K562 (cell line): Measurements from ENCODE around the gene CLSTN2. TPM values are rescaled to one million over a fixed set of nuclear protein-coding genes. Genes with fewer than 3 reads are reported as not detected.

Source experiments
- ATAC-seq: fragments of 200-7000 bp; cut with Tn5 transposase; 3 replicates; pipeline ENCODE4 v1.9.1; 2020; ENCODE audit warnings: moderate library complexity
- BruUV-seq: library from RNA; stranded (reverse); fragments of 400-500 nt; replicated peaks from 2 replicates; lab custom pipeline; 2021; lab: Mats Ljungman, UMichigan
- CTCF ChIA-PET: fragments of 300-600 bp; formaldehyde crosslinking; extraction: SDS; loops from one replicate; lab custom pipeline; 2021; ENCODE audit warnings: low intra/inter-chr PET ratio; lab: Yijun Ruan, JAX
- POLR2A ChIA-PET: fragments of 300-600, 350-650 bp; sonication (Branson Sonifier 250); formaldehyde crosslinking; extraction: SDS; loops from one replicate; lab custom pipeline; 2021; ENCODE audit warnings: antibody characterized with exemption, inconsistent platforms; lab: Yijun Ruan, JAX
- DNase-seq, 4 experiments: peaks; one replicate each; pipeline versions ENCODE4 v3.0.0 to v3.0.0-alpha.2; 2011 to 2018; ENCODE audit warnings: low spot score in 3 of 4, mixed read lengths in 3 of 4; ENCODE audit errors: extremely low read depth in 1 of 4
- FAIRE-seq: peaks from 2 replicates; lab custom pipeline; 2011; peaks lifted over from hg19 to GRCh38; lab: Jason Lieb, UNC
- H2AFZ ChIP-seq: 2 replicates; pipeline ENCODE4 v1.6.0; 2011; ENCODE audit warnings: low read depth, low read length, control low read depth, inconsistent platforms
- H3K27ac ChIP-seq: fragments of 200-600 bp; 3 replicates; pipeline ENCODE4 v1.8.0; 2011; ENCODE audit warnings: low read depth, mild to moderate bottlenecking, control low read depth, inconsistent platforms, low read length, moderate library complexity, mixed read lengths; ENCODE audit errors: extremely low read depth
- H3K27me3 ChIP-seq, 2 experiments: fragments of 300-600 bp in 1 of 2; 2 replicates in 1 of 2; 3 replicates in 1 of 2; pipeline versions ENCODE4 v1.6.0 to v1.8.0; 2011; ENCODE audit warnings: inconsistent platforms in 2 of 2, low read length in 2 of 2, mild to moderate bottlenecking in 1 of 2, mixed read lengths in 1 of 2, moderate library complexity in 1 of 2; ENCODE audit not compliant: control insufficient read depth in 2 of 2, insufficient read depth in 2 of 2
- H3K36me3 ChIP-seq: fragments of 300-600 bp; 3 replicates; pipeline ENCODE4 v1.8.0; 2011; ENCODE audit warnings: mild to moderate bottlenecking, low read length, inconsistent platforms; ENCODE audit not compliant: control insufficient read depth, insufficient read depth
- H3K4me1 ChIP-seq, 2 experiments: fragments of 200-600 bp in 1 of 2; replicated peaks in 1 of 2; 2 replicates in 1 of 2; 3 replicates in 1 of 2; pipeline versions ENCODE4 v1.5.1 to v1.8.0; 2011; ENCODE audit warnings: inconsistent platforms in 2 of 2, low read length in 2 of 2, mild to moderate bottlenecking in 1 of 2, mixed read lengths in 1 of 2, moderate library complexity in 1 of 2; ENCODE audit not compliant: control insufficient read depth in 2 of 2, insufficient read depth in 2 of 2
- H3K4me2 ChIP-seq: 2 replicates; pipeline ENCODE4 v1.6.1; 2011; ENCODE audit warnings: low read length, control low read depth, inconsistent platforms, mixed read lengths; ENCODE audit not compliant: insufficient read depth
- H3K4me3 ChIP-seq: fragments of 200-600 bp; sonication (generic), shearing (Covaris generic); 2 replicates; pipeline ENCODE4 v1.5.1; 2016; ENCODE audit warnings: control low read depth, inconsistent platforms
- H3K79me2 ChIP-seq: fragments of 200-600 bp; 3 replicates; pipeline ENCODE4 v1.8.0; 2011; ENCODE audit warnings: low read length, inconsistent platforms; ENCODE audit not compliant: control insufficient read depth, insufficient read depth
- H3K9ac ChIP-seq, 2 experiments: 2 replicates each; pipeline versions ENCODE4 v1.6.0 to v1.6.1; 2011; ENCODE audit warnings: low read depth in 2 of 2, low read length in 2 of 2, control low read depth in 1 of 2, inconsistent platforms in 1 of 2, mild to moderate bottlenecking in 1 of 2, mixed read lengths in 1 of 2; ENCODE audit not compliant: insufficient read depth in 1 of 2
- H3K9me1 ChIP-seq: one replicate; pipeline ENCODE4 v1.6.0; 2011; ENCODE audit warnings: inconsistent platforms, mild to moderate bottlenecking, low read length, moderate library complexity; ENCODE audit not compliant: control insufficient read depth, insufficient read depth
- H3K9me3 ChIP-seq: replicated peaks from 2 replicates; pipeline ENCODE4 v1.5.1; 2011; ENCODE audit warnings: low read depth, low read length, inconsistent platforms; ENCODE audit not compliant: control insufficient read depth, insufficient read depth
- H4K20me1 ChIP-seq: replicated peaks from 2 replicates; pipeline ENCODE4 v1.6.1; 2011; ENCODE audit warnings: low read length, inconsistent platforms, mixed read lengths; ENCODE audit not compliant: control insufficient read depth, insufficient read depth
- BRD9 ChIP-seq: fragments of 450-650 bp; IDR thresholded peaks from 2 replicates; pipeline ENCODE4 v1.6.1; 2018; ENCODE audit warnings: low read depth; ENCODE audit not compliant: partially characterized antibody
- BRF1 ChIP-seq: IDR thresholded peaks from 3 replicates; pipeline ENCODE4 v1.6.1; 2011; ENCODE audit warnings: borderline replicate concordance, mild to moderate bottlenecking; ENCODE audit not compliant: insufficient read length; ENCODE audit errors: extremely low read depth
- CUX1 ChIP-seq: fragments of 200-800 bp; sonication (Bioruptor generic); IDR thresholded peaks from 2 replicates; pipeline ENCODE4 v1.6.1; 2016; ENCODE audit warnings: missing genetic modification characterization, missing compliant biosample characterization
- GATA2 ChIP-seq: sonication (generic); formaldehyde crosslinking; IDR thresholded peaks from 2 replicates; pipeline ENCODE4 v1.4.0; 2020; ENCODE audit warnings: mild to moderate bottlenecking, missing genetic modification reagents
- HEY1 ChIP-seq: fragments of 250-450 bp; sonication (Bioruptor Pico); IDR thresholded peaks from 2 replicates; pipeline ENCODE4 v1.5.0; 2020; ENCODE audit warnings: mild to moderate bottlenecking, moderate library complexity, borderline replicate concordance
- MYBL2 ChIP-seq, 2 experiments: fragments of 450-650 bp in 1 of 2; sonication (generic) in 1 of 2; formaldehyde crosslinking in 1 of 2; IDR thresholded peaks; 2 replicates each; pipeline versions ENCODE4 v1.6.1 to v1.8.1; 2017 to 2022; ENCODE audit warnings: borderline replicate concordance in 1 of 2, inconsistent platforms in 1 of 2, low read depth in 1 of 2, mild to moderate bottlenecking in 1 of 2, missing genetic modification reagents in 1 of 2, moderate library complexity in 1 of 2
- NUFIP1 ChIP-seq: fragments of 450-650 bp; IDR thresholded peaks from 2 replicates; pipeline ENCODE4 v1.6.1; 2018; ENCODE audit not compliant: partially characterized antibody
- SMARCC2 ChIP-seq: fragments of 450-650 bp; IDR thresholded peaks from 2 replicates; pipeline ENCODE4 v1.6.1; 2017; ENCODE audit warnings: antibody characterized with exemption, moderate library complexity, mild to moderate bottlenecking, low read depth
- TBP ChIP-seq: optimal IDR thresholded peaks from 2 replicates; pipeline ENCODE3; 2011; ENCODE audit warnings: low read depth, low read length, improper control_type of control experiment
- ZMIZ1 ChIP-seq, 2 experiments: fragments of 150-350 bp in 1 of 2; IDR thresholded peaks; 2 replicates each; pipeline ENCODE4 v1.6.1; 2012 to 2016; ENCODE audit warnings: low read depth in 2 of 2, low read length in 2 of 2, mild to moderate bottlenecking in 1 of 2, moderate library complexity in 1 of 2
- ZNF174 ChIP-seq: fragments of 250-450 bp; sonication (Bioruptor Pico); IDR thresholded peaks from 2 replicates; pipeline ENCODE4 v1.4.0; 2020; ENCODE audit warnings: mild to moderate bottlenecking
- ZNF224 ChIP-seq: sonication (generic); formaldehyde crosslinking; IDR thresholded peaks from 2 replicates; pipeline ENCODE4 v1.8.0; 2022; ENCODE audit warnings: mild to moderate bottlenecking, missing genetic modification reagents
- ZNF444 ChIP-seq: fragments of 250-450 bp; sonication (Bioruptor Pico); IDR thresholded peaks from 2 replicates; pipeline ENCODE4 v1.4.0; 2020; ENCODE audit warnings: mild to moderate bottlenecking, moderate library complexity
- WGBS: fragments of 100-300 bp; shearing (Covaris generic); methylation state at CpG from one replicate; pipeline ENCODE4 v1.1.6; 2016; ENCODE audit warnings: low coverage, mixed read lengths; ENCODE audit not compliant: insufficient coverage; ENCODE audit errors: missing lambda C conversion rate; 5-methylcytosine and 5-hydroxymethylcytosine counted together
- in situ Hi-C: fragments of 300-500 bp; cut with MboI; formaldehyde crosslinking; loops from 4 replicates; pipeline ENCODE4 v1.15.0; 2018; ENCODE audit warnings: inconsistent platforms, mixed read lengths
- intact Hi-C: fragments of 100-400 bp; cut with micrococcal nuclease; formaldehyde crosslinking; loops from 2 replicates; pipeline ENCODE4 v1.14.2; 2022
- polyA plus RNA-seq, 8 experiments: library from polyadenylated mRNA; depleted of rRNA in 4 of 8; stranded (reverse) in 5 of 8; unstranded in 3 of 8; fragments of >200 nt; fragmentation: Nextera tagmentation in 2 of 8; fragmentation: Illumina TruSeq in 1 of 8; extraction: Ambion mirVana in 2 of 8; extraction: Trizol in 1 of 8; gene quantifications; 2 replicates each; pipeline versions ENCODE4 v1.2.1 to v1.2.3, GENCODE V29; 2011 to 2014; ENCODE audit warnings: inconsistent platforms in 1 of 8, missing spikeins in 1 of 8
- total RNA-seq, 7 experiments: library from RNA; depleted of rRNA in 6 of 7; stranded (reverse); fragments of >200 nt in 6 of 7; fragmentation: Illumina TruSeq in 2 of 7; extraction: Trizol in 2 of 7; gene quantifications; 2 replicates each; pipeline versions ENCODE4 v1.2.1 to v1.2.3, GENCODE V29; 2011 to 2021; ENCODE audit warnings: low replicate concordance in 1 of 7

CLSTN2 gene
- total and polyA plus RNA-seq, 9 of the 15 experiments (the other 6 are each of a cell fraction or from before 2014, with no cell fraction given): 0.02 to 0.04 (median 0.04) TPM; not detected in 6

- Histone ChIP-seq H3K79me2 (no peaks in the 10 kb centered on the region), H3K9ac (no peak overlapping the region; a peak in 1 of 4 replicates), H3K4me3 (no peak overlapping the region), H3K9me1 (no peaks in the 10 kb centered on the region), H3K36me3 (no peaks in the 10 kb centered on the region), H2AFZ (no peak overlapping the region), H4K20me1 (no peaks in the 10 kb centered on the region), H3K4me2 (no peak overlapping the region), H3K4me1 (no peaks in the 10 kb centered on the region), H3K9me3 (no peaks in the 10 kb centered on the region), H3K27ac (no peak overlapping the region), H3K27me3 (peaks cover 0 to 6% of the 10 kb centered on the region in 2 experiments; a peak in 1 of 5 replicates)
- 4% methylated on average over 4 of the region's 4 CpGs for WGBS
- POLR2A ChIA-PET: no interaction called here
- in situ Hi-C loops: no loop called here
- FAIRE-seq (no peak), DNase-seq (no peak), ATAC-seq (no peak)
- CTCF ChIA-PET: no interaction called here
- intact Hi-C loops: no loop called here
- BruUV-seq: no TSS peak
- no peak for TF ChIP-seq GATA2
- no peak for TF ChIP-seq BRD9
- TF ChIP-seq BRF1: no peak
- no peak for TF ChIP-seq NUFIP1
- TF ChIP-seq SMARCC2: no peak
- TF ChIP-seq ZNF444: no peak
- no peak for TF ChIP-seq ZNF224 (CRISPR knock-in tag)
- no peak for TF ChIP-seq HEY1 (CRISPR knock-in tag)
- TF ChIP-seq CUX1 (CRISPR knock-in tag): no peak
- no peak for TF ChIP-seq MYBL2 (IDR thresholded peaks at IDR 0.05; ENCODE audit: low read depth)
- no peak for TF ChIP-seq MYBL2 (CRISPR knock-in tag; IDR thresholded peaks at IDR 0.05; ENCODE audit: borderline replicate concordance)
- no peak for TF ChIP-seq ZNF174
- no peak for TF ChIP-seq TBP
- TF ChIP-seq ZMIZ1 (IDR thresholded peaks at IDR 0.05; ENCODE audit: low read depth in 2 of 2, low read length in 2 of 2): no peak
These were observed 535.2 kb downstream of the CLSTN2 start for GRCh38 chr3:140470211-140470610.
